Medulla oblongata (tissue), 1 donor: ENCODE data around the gene DNAJC24.
A peak's percentile ranks its signal among the peaks of the same experiment; 100 is the strongest.

ENCODE experiments used
- DNase-seq: peaks from one replicate; pipeline ENCODE4 v3.0.0-alpha.2; 2015; ENCODE audit errors: extremely low spot score

The DNAJC24 gene

DNA sequence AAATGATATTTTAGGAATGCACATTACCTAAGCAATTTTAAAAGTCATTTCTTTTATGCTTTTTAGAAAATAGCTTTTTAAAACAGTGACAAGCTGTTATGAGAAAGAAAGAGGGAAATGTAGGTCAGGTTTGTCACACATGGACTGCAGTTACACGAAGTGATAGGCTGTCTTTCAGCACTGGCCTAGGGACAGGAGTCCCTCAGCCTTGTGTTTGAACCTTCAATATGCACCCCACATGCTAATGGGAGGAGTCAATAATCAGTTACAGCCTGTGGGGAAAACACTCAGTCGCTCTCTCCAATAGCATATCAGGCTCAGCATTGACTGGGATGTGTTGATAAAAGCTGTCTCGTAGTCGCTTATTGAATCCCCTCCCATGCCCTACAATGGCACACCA lies 45.8 kb downstream of the DNAJC24 start:
- no peak for DNase-seq

DNA sequence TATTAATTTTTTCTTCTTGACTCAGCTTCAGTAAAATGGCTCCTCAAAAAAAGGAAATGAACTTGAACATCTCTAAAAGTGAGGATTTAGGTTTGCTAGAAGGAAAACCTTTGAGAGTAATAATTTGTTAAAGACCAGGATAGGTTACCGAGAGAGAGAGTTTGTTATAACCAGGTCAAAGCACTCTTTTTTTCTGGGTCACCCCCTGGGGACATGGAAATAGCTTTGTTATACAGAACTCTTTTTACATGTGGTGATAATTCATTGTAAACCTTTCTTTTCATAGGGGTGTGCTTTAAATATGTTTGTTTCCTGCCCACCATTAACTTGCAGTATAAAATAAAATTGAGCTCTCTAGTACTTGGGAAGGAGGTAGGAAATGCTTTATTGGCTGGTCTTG lies 47.7 kb downstream of the DNAJC24 start:
- no peak for DNase-seq

DNA sequence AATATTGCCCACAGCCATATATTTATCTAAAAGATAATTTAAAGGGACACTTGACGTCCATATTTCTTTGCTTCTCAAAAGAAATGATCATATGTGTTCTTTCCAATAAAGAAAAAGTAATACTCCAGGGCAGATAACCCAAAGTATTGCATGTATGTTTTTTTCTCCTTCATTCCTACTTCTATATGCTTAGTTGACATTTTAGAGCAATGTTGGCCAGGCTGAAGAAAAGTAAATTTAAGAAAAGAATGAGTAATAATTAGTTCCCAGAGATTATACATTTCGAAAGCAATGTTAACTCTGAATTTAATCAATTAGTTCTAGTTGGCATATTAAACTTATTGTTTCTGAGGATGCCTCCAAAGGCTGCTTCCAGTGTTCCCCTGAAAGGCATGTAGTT lies 48.2 kb downstream of the DNAJC24 start:
- no peak for DNase-seq

DNA sequence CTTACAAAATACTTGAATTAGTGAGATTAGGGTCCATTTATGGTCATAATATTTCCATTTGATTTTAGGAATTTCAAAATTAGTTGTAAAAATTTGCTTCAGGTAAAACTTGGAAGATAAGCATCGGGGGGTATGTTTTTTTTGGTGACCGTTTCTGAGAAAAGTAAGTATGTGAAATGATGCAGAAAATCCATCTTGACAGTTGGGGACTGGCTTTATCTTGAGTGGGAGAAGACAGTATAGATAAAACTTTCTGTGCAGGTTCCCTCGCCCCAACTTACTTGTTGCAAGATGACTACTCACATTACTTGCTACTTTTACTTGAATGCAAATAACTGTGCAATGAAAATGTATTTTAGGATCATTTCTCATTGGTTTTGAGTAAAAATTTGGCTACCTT lies 49.5 kb downstream of the DNAJC24 start:
- no peak for DNase-seq

DNA sequence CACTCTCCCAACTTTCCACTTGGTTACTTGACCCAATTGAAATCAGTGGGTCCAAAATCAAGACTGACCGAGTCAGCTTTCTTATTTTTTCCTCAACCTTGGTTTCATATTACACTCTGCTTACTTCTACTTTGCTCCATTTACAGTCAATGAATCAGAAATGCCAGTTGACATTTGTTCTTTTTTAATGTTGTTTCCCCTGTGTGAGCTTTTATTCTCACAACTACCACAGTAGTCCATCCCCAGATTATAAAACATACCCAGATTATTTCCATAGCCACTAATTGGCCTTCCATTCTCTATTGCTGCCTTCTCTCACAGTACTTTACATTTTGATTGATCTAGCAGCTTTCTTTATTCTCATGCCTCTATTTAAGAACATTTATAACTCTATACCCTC lies 50.0 kb downstream of the DNAJC24 start:
- no peak for DNase-seq

DNA sequence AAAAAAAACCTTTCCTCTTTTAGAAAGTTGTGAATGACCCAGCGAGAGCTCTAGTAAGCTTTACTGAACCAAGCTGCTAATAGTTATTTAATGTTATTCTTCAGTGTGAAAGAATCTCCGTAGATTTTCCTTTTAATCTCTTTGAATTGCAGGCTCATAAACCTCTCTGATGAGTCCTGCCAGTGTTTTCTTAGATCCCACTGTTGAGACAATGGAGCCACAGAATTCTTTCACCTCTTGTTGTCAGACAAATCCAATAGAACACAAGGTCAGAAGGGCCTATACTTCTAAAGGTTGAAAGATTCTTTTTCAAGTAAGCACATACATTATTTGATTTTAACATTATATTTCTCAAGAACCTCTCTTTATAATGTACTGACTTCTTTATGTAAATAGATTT lies 52.2 kb downstream of the DNAJC24 start:
- DNase-seq: peak; percentile 51

DNA sequence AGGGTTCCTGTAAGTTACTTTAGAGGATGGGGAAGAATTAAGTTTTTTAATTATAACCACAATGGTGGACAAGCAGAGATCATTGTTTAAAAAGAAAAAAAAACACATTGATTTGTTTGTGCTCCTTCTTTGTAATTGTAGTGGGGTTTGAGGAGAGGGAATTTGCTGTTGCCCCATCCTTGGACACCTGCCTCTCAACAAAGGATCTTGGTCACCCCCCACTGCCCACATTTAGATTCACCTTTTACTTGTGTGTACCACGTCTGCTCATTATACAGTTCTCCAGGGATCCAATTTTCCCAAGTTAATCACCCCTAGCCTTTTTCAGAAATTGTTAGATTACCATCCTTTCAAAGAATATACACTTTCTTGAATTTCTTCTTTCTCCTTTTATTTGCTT lies 53.0 kb downstream of the DNAJC24 start:
- no peak for DNase-seq

DNA sequence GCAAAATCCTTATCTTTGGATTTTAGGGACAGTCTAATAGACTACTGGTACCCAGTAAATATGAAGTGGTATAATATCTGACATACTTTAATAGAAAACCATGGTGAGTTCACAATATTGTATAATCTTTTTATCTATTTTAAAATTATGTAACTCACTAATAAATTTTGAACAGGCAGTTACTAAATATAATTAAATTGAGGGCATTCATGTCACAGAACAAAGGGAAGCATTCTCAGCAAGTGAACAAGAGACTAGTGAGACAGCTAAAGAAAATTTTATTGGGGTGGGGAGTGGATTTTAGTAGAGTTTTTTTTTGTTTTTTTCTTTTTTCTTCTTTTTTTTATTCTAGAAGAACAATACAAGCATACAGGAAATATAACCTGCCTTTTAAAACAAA lies 55.0 kb downstream of the DNAJC24 start:
- peak; percentile 13 for DNase-seq

DNA sequence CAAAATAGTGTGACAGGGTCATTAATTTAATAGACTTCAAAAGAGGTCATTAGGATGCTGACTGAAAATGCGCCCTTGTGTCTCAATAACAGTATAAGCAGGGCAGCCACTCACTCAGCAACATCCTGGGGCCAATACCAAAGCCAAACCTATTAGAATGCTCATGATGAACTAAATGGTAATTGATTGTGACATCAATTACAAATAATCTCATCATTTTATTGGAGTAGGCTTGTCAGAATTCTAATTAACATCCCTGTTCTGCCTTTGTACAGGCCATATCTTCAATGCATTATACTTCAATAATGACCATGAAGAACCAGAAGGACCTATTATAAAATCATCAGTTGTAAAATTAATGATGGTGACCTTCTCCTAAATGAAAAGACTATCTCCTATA lies 64.2 kb downstream of the DNAJC24 start:
- no peak for DNase-seq

DNA sequence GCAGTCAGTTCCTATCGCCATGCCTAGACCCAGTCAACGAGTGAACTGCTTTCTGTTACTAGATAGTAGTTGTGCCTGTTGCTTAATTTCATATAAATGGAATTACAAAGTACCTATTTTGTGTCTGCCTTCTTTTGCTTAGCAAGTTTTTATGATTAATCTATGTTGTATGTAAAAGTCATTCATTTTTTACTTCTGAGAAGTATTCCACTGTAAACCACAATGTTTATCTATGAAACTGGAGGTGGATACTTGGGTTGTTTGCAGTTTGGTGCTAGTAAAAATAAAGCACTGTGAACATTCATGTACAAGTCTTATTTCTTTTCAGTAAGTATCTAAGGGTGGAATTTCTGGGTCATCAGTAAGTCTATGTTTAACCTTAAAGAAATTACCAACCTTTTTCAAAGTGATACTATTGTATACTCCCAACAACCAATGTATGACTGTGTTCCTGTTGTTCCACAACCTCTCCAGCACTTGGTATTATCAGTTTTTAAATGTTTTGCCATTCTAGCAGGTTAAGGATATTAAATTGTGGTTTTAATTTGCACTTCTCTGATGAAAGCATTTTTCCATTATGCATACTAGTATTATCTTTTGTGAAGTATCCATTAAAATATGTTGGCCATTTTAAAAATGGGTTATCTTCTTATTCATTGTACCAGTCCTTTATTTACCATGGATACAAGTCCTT lies 68.2 kb downstream of the DNAJC24 start:
- no peak for DNase-seq

DNA sequence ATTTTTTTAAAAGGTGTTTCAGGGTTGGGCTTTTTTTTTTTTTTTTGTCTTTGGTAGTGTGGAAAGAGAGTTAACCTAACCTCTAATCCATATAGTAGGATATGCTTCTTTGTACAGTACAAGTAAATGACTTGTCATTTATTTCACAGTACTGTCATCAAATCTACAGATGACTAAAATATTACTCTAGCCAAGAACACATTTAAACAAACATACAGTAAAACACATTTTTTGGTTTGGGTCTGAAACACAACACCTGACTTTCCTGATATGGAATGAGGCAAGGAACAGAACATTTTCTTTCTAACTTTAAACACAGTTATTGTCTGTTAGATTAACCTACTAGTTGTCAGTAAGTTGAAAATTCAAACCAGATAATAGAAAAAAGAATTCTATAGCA lies 71.6 kb downstream of the DNAJC24 start:
- no peak for DNase-seq

DNA sequence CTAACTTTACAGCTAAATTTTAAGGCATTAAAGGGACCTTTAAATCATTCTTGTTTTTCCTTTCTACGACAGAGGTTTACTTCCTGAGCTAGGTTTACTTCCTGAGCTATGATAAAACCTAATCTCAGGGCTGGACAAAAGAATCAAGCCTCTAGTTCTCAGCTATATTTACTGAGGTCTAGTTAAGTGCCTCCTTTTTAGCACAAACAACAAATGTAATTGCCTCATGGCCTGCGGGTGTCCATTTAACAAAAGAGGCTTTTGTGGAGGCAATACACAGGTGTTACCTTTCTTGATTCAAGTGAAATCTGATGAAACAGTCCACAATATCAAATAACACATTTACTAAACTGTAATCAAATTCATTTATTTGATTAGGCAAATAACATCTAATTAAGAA lies 72.4 kb downstream of the DNAJC24 start:
- no peak for DNase-seq

DNA sequence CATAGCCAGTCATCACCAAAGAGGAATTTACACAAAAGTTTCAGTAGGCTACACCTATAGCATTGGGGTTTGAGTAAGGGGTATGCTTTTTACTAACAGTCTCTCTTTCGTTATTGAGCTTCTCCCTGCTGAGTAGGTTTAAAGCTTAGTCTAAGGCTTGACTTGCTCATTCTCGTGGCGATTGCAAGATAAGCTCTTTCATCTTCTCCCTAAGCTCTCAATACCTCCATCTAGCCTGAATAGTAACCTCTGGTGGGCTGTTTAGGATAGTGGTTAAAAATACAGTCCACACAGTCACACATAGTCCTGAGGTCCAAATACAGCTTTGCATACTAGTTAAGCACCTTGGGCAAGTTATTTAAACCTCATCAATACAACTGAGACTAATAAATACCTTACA lies 74.1 kb downstream of the DNAJC24 start:
- no peak for DNase-seq

DNA sequence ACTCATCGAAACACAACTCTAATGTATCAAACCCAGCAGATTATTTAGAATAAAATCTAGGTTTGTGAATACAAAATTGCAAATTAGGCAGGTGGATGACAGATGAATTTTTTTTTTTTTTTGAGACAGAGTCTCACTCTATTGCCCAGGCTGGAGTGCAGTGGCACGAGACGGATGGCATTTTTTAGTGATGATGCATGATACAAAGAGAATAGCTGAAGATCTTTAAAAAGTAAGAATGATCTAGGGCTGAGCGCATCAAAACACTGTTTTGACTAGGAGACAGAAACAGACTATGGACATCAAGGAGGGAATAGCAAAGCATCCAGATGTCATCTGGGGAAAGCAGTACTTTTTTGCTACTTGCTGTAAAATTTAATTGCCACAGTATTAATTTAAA lies 76.0 kb downstream of the DNAJC24 start:
- DNase-seq: no peak

DNA sequence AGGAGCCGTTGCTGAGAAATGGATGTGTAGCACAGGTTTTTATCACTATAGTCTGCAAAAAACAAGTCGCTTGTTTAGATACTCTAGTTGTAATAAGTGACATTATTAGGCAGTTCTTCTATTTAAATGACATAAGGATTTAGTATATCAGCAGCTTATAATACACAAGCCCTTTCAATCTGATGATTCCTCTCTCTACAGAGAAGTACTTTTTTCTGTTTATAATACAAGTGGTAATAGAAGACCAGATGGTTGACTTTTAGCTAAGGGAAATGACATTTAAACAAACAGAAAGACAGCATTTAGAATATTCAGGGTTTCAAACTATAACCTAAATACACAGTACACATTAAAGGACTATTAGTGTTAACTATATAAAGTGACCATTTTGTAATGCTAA lies 79.4 kb downstream of the DNAJC24 start:
- no peak for DNase-seq

DNA sequence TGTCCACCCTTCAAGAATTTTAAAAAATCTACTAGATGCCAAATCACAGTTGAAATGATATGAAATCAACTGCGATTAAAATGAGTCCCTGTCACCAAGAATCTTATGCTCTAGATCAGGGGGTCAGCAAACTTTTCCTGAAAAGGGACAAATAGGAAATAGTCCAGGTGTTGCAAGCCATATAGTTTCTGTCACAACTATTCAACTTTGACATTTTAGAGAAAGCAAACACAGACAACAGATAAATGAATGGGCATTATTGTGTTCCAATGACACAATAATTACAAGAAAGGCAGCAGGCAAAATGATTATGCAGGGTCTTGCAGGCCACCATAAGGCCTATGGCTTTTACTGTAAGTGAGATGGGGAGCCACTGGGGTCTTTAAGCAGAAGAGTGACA lies 81.2 kb downstream of the DNAJC24 start:
- DNase-seq: no peak

DNA sequence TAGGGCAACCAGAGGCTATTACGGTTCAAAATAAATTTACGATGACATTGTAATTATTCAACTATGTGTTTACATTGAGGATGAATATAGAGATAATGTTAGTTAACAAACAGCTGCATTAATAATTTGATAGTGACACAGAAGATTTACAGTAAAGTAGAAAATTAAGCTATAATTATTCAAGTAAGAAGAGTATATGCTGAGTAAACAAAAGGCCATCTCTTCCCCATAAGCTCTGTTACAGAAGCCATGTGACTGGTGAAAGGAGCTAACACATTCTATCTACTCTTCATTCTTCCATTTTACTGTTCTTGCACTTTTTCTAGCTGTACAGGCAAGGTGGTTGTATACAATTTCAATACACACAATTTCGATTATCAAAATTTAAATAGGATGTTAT lies 85.5 kb downstream of the DNAJC24 start:
- no peak for DNase-seq

DNA sequence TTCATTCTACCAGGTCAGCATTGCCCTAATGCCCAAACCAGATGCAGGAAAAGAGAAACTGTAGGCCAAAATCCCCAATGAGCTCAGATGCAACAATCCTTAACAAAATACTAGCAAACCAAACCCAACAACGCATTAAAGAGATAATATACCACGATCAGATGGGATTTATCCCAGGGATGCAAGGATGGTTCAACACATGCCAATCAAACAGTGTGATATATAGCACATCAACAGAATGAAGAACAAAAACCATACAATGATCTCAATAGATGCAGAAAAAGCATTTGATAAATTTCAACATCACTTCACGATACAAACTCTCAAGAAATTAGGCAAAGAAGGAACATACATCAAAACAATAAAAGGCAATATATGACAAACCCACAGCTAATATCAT lies 94.8 kb downstream of the DNAJC24 start:
- no peak for DNase-seq

DNA sequence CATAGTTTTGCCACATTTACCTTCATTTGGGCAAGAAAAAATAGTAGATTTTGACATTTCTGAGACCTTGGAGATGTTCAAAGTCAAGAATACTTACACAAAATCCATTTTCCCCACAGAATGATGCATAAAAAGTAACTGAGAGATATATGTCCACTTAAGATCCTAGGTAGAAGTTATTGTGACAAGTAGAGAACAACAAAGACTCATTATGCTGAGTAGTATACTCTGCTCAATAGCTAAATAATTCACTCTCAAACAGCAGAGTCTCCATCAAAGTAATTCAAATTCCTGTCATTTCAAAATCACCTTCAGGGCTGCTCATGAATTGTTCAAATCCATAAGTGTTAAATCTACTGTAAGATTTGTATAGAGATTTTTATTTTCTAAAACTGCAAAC lies 104.4 kb downstream of the DNAJC24 start:
- DNase-seq: no peak

DNA sequence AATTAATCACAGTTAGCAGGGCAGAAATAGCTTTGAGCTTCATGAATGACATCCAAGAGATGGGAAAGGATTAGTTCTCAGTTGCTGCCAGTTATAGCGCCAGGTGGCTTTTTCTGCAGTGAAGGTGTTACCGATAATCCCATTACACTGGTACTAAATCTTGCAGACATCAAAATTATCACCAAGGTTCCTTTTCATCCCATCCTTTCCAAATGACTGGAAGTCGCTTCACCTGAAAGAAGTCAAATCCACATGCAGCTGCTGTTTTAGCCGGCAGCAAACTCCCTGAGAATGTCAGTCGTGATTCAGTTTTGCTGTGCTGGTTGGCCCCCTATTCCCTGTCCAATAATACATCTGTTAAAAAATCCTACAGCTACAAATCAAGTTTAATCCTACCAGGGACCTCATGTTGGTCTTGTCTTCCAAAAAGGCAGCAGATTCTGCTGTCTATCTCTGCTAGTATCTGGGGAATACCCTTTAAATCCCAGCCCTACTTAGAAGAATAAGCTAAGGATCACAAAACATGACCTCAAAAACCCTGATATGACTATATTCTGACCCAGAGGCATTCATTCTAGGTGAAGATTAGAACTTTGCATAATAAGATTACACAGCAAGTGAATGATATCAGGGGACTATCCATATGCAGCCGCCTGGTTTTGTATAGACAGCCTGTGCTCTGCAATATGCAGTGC lies 108.0 kb downstream of the DNAJC24 start:
- DNase-seq: no peak

DNA sequence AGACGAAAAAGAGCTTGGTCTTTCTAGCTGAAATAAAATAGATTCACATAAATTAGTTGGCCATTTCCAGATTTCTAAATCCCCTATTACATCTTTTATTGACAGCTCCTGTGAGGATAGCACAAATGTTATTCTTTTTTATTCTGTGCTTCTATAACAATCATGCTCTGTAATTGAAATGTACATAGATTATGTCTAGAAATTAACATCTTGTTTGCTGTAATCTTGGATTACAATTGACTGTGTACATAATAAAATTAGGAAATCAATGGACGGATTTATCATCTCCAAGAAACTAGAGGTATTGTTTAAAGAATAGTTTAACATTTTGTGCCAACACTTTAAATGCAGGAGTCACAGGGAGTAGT lies 108.5 kb downstream of the DNAJC24 start:
- DNase-seq: no peak

DNA sequence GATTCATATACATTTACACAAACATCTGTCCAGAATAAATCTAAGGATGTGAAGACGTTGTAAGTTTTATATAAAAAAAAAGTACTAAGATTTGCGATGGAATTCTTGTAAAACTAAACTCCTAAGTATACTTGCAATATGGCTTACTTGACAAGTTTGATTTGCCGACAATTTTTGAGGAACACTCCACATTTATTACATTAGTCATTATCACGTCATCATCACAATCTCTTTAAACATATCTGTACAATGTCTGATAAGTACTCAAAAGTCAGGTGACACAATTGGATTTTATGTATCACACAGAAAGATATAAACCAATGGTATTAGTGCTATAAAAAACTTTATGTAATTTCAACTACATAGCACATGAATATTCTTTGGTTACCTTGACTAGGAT lies 109.4 kb downstream of the DNAJC24 start:
- DNase-seq: no peak

DNA sequence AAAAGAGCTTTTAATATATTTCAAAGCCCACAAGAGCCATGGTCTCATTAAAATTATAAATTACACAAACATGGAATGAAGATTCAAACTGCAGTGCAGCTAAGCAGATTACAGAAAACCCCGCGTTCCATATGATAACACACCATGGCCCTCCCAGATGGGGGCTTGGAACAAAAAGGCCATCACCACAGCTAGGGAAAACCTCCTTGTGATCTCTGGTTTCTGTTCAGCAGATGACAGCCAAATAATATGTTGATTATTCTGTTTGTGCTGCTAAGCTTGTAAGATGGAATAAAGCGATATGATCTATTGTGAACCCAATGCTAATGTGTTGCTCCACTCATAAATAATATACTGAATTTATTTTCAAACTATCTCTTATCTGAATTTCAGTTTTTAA lies 111.3 kb downstream of the DNAJC24 start:
- no peak for DNase-seq
